Measurements from ENCODE around the gene ABL1.

GRCh38 chr9:130872093-130872492, 37.0 kb downstream of the ABL1 start:
- TF ChIP-seq CTCF (conservative IDR thresholded peaks at IDR 0.05) = no peak
- no peak for TF ChIP-seq ZFX (IDR thresholded peaks at IDR 0.05)

Measured in C4-2B (cell line).